PC-3 (cell line): ENCODE measurements around the gene B4GALT1.

Experiments used
- CTCF ChIP-seq: fragments of 300-600 bp; sonication (generic); conservative IDR thresholded peaks from 2 replicates; pipeline ENCODE4 v1.5.1; 2017; ENCODE audit warnings: antibody characterized with exemption, low read depth, mild to moderate bottlenecking, low read length
- EZH2 ChIP-seq: fragments of 300-600 bp; sonication (generic); IDR thresholded peaks from one replicate; pipeline ENCODE4 v1.6.1; 2017; ENCODE audit warnings: antibody characterized with exemption, mild to moderate bottlenecking, low read length; ENCODE audit not compliant: unreplicated experiment

- TF ChIP-seq EZH2: no peak
- no peak for TF ChIP-seq CTCF
Observed at GRCh38 chr9:33123407-33124031, 43.6 kb downstream of the B4GALT1 start.
